Mucosa of rectum (tissue), 2 donors: ENCODE results near the gene BTBD16.

Experiments
- H3K27ac ChIP-seq, 2 donors: one replicate each; pipeline ENCODE4 v1.7.0; 2013; ENCODE audit warnings: inconsistent platforms in 2 of 2, low read depth in 2 of 2, low read length in 2 of 2
- H3K27me3 ChIP-seq, 2 donors: one replicate each; pipeline ENCODE4 v1.7.0; 2013; ENCODE audit warnings: low read length in 2 of 2; ENCODE audit not compliant: control insufficient read depth in 2 of 2, insufficient read depth in 2 of 2
- H3K36me3 ChIP-seq, 2 donors: one replicate each; pipeline ENCODE4 v1.7.0; 2013; ENCODE audit warnings: low read length in 2 of 2; ENCODE audit not compliant: control insufficient read depth in 2 of 2, insufficient read depth in 2 of 2
- H3K4me1 ChIP-seq, 2 donors: one replicate each; pipeline ENCODE4 v1.7.0; 2013; ENCODE audit warnings: low read length in 2 of 2, mild to moderate bottlenecking in 1 of 2; ENCODE audit not compliant: control insufficient read depth in 2 of 2, insufficient read depth in 2 of 2
- H3K4me3 ChIP-seq, 2 donors: one replicate each; pipeline ENCODE4 v1.7.0; 2013; ENCODE audit warnings: low read length in 2 of 2
- H3K9ac ChIP-seq, 2 donors: one replicate each; pipeline ENCODE4 v1.7.0; 2013; ENCODE audit warnings: low read length in 2 of 2, low read depth in 1 of 2, mild to moderate bottlenecking in 1 of 2
- H3K9me3 ChIP-seq, 2 donors: one replicate each; pipeline ENCODE4 v1.7.0; 2013; ENCODE audit warnings: low read length in 2 of 2; ENCODE audit not compliant: control insufficient read depth in 2 of 2
- donor health status: healthy.
- donor health status: Normal muscosa, but diverticular disease.

The BTBD16 gene

DNA sequence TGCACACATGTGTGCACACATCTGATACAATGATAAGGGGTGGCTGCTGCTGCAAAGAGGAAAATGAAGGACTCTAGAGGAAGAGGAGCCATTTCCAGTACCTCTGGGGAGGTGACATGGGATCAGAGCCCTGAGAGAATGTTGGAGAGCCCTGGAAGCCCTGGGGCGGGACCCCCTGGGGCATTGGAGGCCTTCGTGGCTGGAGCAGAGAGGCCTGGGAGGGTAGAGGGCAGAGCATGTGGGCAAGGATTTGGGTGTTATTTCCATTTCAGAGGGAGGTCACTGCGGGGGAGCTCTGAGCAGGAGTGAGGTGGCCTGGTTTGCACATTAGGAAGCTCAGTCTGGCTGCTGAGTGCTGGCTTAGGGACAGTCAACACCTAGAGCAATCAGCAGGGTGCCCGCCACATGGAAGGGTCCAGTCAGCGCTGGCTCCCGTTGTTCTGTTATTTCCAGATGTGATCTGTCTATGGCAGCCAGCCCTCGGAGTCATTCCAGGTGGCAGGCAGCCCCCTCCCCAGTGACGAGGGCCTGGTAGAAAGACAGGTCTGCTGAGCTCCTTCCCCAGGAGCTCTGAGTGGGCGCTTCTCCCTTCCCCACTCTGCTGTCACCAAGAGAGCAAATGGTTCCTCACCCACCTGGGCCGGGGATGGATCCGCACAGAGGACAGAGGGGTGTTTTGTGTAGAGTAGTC lies 24.1 kb upstream of the BTBD16 start:
- Histone ChIP-seq H3K9me3 (no peaks in the 10 kb centered on the region), H3K4me1 (no peaks in the 10 kb centered on the region), H3K9ac (no peak overlapping the region), H3K27ac (no peak overlapping the region), H3K27me3 (no peaks in the 10 kb centered on the region), H3K36me3 (peaks cover 44 to 51% of the 10 kb centered on the region in 2 donors), H3K4me3 (no peak overlapping the region)

DNA sequence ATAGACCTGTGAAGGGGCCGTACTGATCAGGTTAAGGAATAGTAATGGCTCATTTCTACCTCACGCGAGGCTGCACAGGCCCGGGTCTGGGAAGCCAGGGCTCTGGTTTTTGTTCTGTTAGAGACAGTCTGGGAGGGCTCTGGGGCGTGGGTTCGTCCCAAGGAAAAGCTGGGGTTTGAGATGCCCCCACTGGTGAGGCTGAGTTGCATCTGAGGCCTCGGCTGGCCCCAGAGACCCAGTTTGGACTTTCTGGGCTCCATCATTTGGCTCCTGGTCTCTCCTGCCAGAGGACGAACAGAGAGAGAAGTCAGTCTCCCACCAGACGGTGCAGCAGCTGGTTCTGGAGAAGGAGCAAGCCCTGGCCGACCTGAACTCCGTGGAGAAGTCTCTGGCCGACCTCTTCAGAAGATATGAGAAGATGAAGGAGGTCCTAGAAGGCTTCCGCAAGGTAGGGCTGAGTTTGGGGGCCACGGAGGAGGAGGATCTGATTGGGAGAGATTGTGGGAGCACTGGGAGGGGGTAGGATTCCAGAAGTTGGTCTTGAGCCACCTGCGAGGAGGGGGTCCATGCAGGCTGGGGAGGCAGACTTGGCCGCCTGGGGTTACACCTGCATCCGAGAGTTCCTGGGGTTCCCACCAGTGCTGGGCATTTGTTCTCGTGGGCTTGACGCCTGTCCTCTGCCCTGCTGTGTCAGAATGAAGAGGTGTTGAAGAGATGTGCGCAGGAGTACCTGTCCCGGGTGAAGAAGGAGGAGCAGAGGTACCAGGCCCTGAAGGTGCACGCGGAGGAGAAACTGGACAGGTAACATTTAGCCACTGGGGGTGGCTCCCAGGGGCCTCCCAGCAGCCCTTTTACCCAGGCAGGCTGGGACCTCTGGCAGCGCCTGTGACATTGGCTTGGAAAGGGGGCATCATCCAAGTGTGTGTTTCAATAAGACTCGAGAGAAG lies 22.5 kb upstream of the BTBD16 start:
- no peak overlapping the region for H3K27ac ChIP-seq
- no peaks in the 10 kb centered on the region for H3K27me3 ChIP-seq
- H3K4me3 ChIP-seq = no peak overlapping the region
- no peaks in the 10 kb centered on the region for H3K9me3 ChIP-seq
- no peak overlapping the region for H3K9ac ChIP-seq
- peaks cover 41 to 55% of the 10 kb centered on the region in 2 donors for H3K36me3 ChIP-seq
- no peaks in the 10 kb centered on the region for H3K4me1 ChIP-seq

DNA sequence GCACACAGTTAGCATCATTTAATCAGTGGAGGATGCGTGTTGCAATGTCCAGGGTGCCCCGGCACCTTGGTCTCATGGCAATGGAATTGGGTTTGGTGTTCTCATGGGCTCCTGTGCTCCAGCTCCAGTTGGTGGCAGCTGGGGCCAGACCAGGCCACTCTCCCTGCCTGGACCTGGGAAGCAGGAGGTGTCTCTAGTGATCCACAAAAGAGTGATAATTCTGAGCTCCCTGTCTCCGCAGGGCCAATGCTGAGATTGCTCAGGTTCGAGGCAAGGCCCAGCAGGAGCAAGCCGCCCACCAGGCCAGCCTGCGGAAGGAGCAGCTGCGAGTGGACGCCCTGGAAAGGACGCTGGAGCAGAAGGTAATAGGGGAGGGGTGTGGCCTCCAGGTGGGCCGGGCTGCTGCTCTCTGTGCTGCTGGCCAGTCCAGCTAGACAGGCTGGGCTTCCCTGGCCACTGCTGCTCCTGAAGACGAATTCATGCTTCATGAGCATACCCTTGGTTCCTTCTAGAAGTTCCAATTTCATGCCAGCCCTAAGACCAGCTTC lies 21.7 kb upstream of the BTBD16 start:
- Histone ChIP-seq H3K36me3 (peaks cover 40 to 51% of the 10 kb centered on the region in 2 donors), H3K27me3 (no peaks in the 10 kb centered on the region), H3K27ac (no peak overlapping the region), H3K4me1 (no peaks in the 10 kb centered on the region), H3K4me3 (no peak overlapping the region), H3K9me3 (no peaks in the 10 kb centered on the region), H3K9ac (no peak overlapping the region)

DNA sequence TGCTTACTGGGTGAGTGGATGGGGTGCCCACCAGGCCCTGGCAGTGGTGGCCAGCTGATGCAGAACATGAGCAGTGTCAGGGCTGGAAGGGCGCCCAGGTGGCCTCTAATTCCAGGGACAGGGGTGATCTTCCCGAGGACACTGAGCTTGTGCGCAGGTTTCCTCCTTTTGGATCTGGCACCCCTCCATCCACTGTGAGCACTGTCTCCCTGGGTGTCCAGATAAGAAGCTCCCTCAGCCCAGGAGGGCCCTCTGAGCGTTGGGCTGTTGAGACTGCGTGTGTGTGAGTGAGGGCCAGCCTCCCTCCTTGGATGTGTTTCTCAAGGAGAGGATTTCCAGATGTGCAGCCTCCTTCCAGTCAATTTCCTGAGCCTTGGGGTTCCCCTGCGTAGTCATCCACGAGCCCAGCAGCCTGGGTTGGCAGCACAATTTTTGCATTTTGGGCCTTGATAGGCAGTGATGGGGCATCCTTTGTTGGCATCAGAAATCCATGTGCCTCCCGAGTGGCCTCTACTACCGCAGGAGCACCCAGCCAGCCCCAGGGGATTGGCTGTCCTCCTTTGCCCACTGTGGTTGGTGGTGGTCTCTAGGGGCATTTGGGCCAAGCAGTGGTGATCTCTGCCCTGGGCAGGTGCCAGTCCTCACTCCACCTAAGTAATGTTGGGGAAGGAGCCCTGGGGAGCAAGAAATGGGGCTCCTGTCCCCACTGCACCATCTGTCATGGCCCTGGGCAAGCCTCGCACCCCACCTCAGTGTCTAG lies 20.9 kb upstream of the BTBD16 start:
- no peak overlapping the region for H3K9ac ChIP-seq
- H3K4me1 ChIP-seq = no peaks in the 10 kb centered on the region
- no peak overlapping the region for H3K27ac ChIP-seq

DNA sequence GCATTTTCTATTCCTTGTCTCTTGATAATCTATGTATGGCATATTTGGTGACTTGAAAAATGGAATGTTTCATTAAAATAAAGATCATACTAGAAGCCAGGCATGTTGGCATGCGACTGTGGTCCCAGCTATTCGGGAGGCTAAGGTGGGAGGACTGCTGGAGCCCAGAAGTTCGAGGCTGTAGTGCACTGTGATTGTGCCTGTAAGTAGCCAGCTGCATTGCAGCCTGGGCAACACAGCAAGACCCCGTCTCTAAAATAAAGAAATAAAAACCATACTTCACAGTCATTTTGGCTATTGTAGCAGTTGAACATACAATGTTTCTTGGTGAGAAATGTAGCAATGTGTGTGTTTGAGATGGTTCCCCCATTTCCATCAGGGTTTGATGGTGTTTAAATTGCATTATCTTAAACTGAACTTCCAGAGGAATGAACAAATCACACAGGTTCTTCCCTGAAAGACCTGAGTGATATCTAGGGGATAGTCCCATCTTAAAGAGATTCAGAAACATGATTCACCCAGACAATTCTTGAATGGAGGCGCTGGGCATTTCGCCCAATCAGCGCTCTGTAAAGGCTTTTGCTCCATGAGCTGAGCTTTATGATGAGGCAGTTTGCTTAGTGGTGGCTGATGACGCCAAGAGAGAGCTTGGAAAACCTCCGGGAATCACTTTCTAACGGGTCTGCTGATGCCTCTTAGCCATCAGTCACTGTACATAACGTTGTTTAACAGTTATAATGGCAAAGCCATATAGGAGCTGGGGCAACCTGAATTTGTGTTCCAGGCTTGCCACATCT lies 19.4 kb upstream of the BTBD16 start:
- Histone ChIP-seq H3K36me3 (peaks cover 34 to 43% of the 10 kb centered on the region in 2 donors), H3K9me3 (no peaks in the 10 kb centered on the region), H3K27ac (no peak overlapping the region), H3K27me3 (no peaks in the 10 kb centered on the region), H3K4me3 (no peak overlapping the region), H3K4me1 (no peaks in the 10 kb centered on the region), H3K9ac (no peak overlapping the region)

More for the DNA sequence above, 20.9 kb upstream of the BTBD16 start:
- no peaks in the 10 kb centered on the region for H3K9me3 ChIP-seq
- no peak overlapping the region for H3K4me3 ChIP-seq
- peaks cover 37 to 45% of the 10 kb centered on the region in 2 donors for H3K36me3 ChIP-seq
- H3K27me3 ChIP-seq = no peaks in the 10 kb centered on the region

DNA sequence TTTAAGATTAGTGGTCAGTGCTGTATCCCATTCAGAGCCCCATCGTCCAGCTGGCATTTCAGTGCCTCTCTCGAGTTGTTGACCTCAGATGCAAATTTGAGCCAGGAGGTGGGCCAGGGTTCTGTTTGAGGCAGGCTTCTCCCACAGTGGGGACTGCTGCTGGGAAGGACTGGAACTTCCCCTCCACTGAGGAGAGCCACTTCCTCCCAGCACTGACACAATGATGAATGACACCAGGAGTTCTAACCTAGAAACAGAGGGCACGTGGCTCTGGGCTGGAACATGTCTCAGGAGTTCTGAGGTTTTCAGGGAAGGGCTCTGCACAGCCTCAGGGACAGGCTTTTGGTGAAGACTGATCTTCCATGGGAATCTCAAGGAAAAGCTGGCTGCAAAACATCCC lies 18.3 kb upstream of the BTBD16 start:
- peaks cover 31 to 45% of the 10 kb centered on the region in 2 donors for H3K36me3 ChIP-seq
- no peaks in the 10 kb centered on the region for H3K27me3 ChIP-seq
- no peaks in the 10 kb centered on the region for H3K4me1 ChIP-seq
- H3K9me3 ChIP-seq = no peaks in the 10 kb centered on the region
- no peak overlapping the region for H3K9ac ChIP-seq
- no peak overlapping the region for H3K27ac ChIP-seq
- no peak overlapping the region for H3K4me3 ChIP-seq

DNA sequence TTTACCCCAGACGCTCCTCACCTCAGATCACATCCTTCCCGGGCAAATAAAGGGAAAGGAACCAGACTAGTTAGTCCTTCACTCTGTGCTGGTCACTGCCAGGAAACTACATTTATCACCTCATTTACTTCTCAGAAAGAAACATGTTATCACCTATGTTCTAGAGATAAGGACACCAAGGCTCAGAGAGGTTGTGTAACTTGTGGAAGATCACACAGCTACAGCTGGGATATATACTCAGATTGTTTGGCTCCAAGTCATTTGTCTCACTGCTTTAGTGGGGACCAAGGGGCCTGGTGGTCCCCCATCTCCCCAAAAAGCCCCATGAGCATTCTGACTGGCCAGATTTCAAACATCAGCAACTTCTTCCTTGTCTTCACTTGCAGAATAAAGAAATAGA lies 17.5 kb upstream of the BTBD16 start:
- H3K4me3 ChIP-seq = no peak overlapping the region
- H3K27me3 ChIP-seq = no peaks in the 10 kb centered on the region
- H3K4me1 ChIP-seq = no peaks in the 10 kb centered on the region
- H3K9ac ChIP-seq = no peak overlapping the region
- no peaks in the 10 kb centered on the region for H3K9me3 ChIP-seq
- H3K36me3 ChIP-seq = peaks cover 28 to 38% of the 10 kb centered on the region in 2 donors
- no peak overlapping the region for H3K27ac ChIP-seq

DNA sequence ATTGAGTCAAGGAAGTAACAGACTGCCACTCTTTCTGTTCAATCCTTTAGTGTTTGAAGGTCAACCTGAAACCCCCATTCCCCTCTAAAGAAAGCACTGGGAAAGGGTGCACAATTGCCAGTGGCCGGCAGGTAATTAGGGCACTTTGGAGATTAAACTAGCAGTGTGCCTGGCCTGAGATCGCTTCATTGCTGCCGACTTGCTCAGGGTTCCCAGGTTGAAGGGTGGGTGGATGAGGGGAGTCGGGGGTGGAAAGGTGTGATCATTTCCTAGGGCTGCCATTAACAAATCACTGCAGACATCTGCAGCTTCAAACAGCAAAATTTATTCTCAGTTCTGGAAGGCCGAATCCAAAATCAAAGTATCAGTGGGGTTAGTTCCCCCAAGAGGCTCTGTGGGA lies 16.3 kb upstream of the BTBD16 start:
- Histone ChIP-seq H3K27ac (no peak overlapping the region), H3K9ac (no peak overlapping the region), H3K36me3 (peaks cover 20 to 29% of the 10 kb centered on the region in 2 donors), H3K27me3 (no peaks in the 10 kb centered on the region), H3K4me3 (no peak overlapping the region), H3K4me1 (no peaks in the 10 kb centered on the region), H3K9me3 (no peaks in the 10 kb centered on the region)

DNA sequence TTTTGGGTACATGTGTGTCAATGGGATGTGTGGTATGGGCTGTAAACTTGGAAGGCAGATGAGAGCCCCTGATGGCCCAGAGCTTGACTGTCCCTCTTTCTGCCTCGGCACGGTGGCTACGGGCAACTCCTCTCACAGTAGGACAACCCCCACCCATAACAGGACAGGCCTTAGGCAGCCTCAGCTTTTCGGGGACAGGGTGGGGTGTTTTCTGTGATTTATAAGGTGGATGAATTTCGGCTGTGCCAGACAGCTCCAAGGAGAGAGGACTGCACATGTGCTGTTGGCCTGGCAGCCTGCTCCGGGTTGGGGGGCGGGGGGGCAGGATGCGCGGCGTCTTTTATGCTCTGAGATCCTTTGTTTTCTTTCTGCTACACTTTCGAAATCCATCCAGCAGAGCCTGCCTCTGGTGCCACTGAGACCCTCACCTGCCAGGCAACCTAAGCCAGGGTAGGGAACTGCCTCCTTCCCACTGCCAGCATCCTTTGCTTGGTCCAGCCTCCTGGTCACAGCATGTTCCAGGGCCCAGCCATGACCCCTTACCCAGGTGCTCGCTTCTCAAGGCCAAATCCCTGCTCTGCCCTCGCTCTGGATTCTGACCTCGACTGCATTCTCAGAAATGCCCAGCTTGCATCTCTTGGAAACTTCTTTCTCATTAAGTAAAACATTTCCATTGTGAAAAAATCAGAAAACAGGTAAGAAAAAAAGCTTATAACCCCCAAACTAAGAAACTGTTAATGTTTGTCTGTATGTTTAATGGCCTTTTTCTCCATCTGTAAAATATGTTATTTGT lies 15.4 kb upstream of the BTBD16 start:
- Histone ChIP-seq H3K27ac (no peak overlapping the region), H3K36me3 (peaks cover 19 to 31% of the 10 kb centered on the region in 2 donors), H3K9me3 (no peaks in the 10 kb centered on the region), H3K9ac (no peak overlapping the region), H3K4me1 (no peaks in the 10 kb centered on the region), H3K4me3 (no peak overlapping the region), H3K27me3 (no peaks in the 10 kb centered on the region)
